Endothelial cell of coronary artery (primary cell): ENCODE results near the gene TAPBP. TPM values are rescaled to one million over a fixed set of nuclear protein-coding genes. Genes with fewer than 3 reads are reported as not detected.

Source experiments
- total RNA-seq: library from RNA; depleted of rRNA; stranded (reverse); fragments of >200 nt; gene quantifications from 2 replicates; pipeline ENCODE4 v1.2.3, GENCODE V29; 2014

The TAPBP gene
- total RNA-seq, result 33.2 and 55.3 TPM in 2 replicates

GRCh38 chr6:33313709-33314514 is at the start of gene TAPBP:
TSS of gene TAPBP (minus strand) at chr6:33314078. CDS start at chr6:33314041, 37 bp downstream.

GRCh38 chr6:33317669-33318425 is 4.0 kb upstream of the TAPBP start, which contains the start of gene ZBTB22:
TSS of gene ZBTB22 (minus strand) at chr6:33317744. CDS start at chr6:33316916, 828 bp downstream.

GRCh38 chr6:33298773-33299236 is 15.1 kb downstream of the TAPBP start, which contains the start of gene RGL2:
TSS of gene RGL2 (minus strand) at chr6:33298942. CDS start at chr6:33298610, 332 bp downstream.

GRCh38 chr6:33288921-33289783 is 24.7 kb downstream of the TAPBP start, which contains the start of the genes PFDN6 and WDR46:
TSS of gene PFDN6 (plus strand) at chr6:33289601. CDS start at chr6:33289857, 256 bp downstream.
TSS of gene WDR46 (minus strand) at chr6:33289239. CDS start at chr6:33289170, 69 bp downstream.

GRCh38 chr6:33276864-33277662 is 36.8 kb downstream of the TAPBP start, which contains the start of gene B3GALT4:
TSS of gene B3GALT4 (plus strand) at chr6:33277123. CDS start at chr6:33277420, 297 bp downstream.

GRCh38 chr6:33271468-33272274 is 42.2 kb downstream of the TAPBP start, which contains the start of the genes RPS18 and VPS52:
TSS of gene RPS18 (plus strand) at chr6:33272075. CDS start at chr6:33272120, 45 bp downstream.
TSS of gene VPS52 (minus strand) at chr6:33271876. CDS start at chr6:33271675, 201 bp downstream.

Other genes with a start within 250 kb of the TAPBP start
- gene HLA-DPA1, start 240.4 kb downstream of the TAPBP start, total RNA-seq, result 1.9 and 3.5 TPM in 2 replicates
- gene HLA-DPB1, start 238.1 kb downstream of the TAPBP start, total RNA-seq, result 6.3 and 9.2 TPM in 2 replicates
- 0.09 and 0.19 TPM in 2 replicates for gene COL11A2, start 121.6 kb downstream of the TAPBP start, total RNA-seq
- 18.3 and 20.6 TPM in 2 replicates for gene RXRB, start 113.4 kb downstream of the TAPBP start, total RNA-seq
- gene SLC39A7, start 113.2 kb downstream of the TAPBP start, total RNA-seq, result 108 and 126 TPM in 2 replicates
- gene HSD17B8, start 109.4 kb downstream of the TAPBP start, total RNA-seq, result 3.6 and 4.7 TPM in 2 replicates
- gene RING1, start 105.6 kb downstream of the TAPBP start, total RNA-seq, result 17.6 and 23.9 TPM in 2 replicates
- gene VPS52, start 42.2 kb downstream of the TAPBP start, total RNA-seq, result 30.0 and 35.5 TPM in 2 replicates
- gene RPS18, start 42.0 kb downstream of the TAPBP start, total RNA-seq, result 6,632 and 6,752 TPM in 2 replicates
- gene B3GALT4, start 37.0 kb downstream of the TAPBP start, total RNA-seq, result 2.1 and 3.3 TPM in 2 replicates
- gene WDR46, start 24.8 kb downstream of the TAPBP start, total RNA-seq, result 89.8 and 104 TPM in 2 replicates
- 47.1 and 52.0 TPM in 2 replicates for gene PFDN6, start 24.5 kb downstream of the TAPBP start, total RNA-seq
- gene RGL2, start 15.1 kb downstream of the TAPBP start, total RNA-seq, result 34.2 and 41.3 TPM in 2 replicates
- 11.2 and 18.4 TPM in 2 replicates for gene ZBTB22, start 3.7 kb upstream of the TAPBP start, total RNA-seq
- gene DAXX, start 8.9 kb upstream of the TAPBP start, total RNA-seq, result 54.9 and 68.0 TPM in 2 replicates
- 8.0 and 25.3 TPM in 2 replicates for gene KIFC1, start 77.7 kb upstream of the TAPBP start, total RNA-seq
- gene PHF1, start 96.9 kb upstream of the TAPBP start, total RNA-seq, result 7.6 and 12.4 TPM in 2 replicates
- 46.1 and 59.4 TPM in 2 replicates for gene CUTA, start 104.0 kb upstream of the TAPBP start, total RNA-seq
- gene SYNGAP1, start 106.0 kb upstream of the TAPBP start, total RNA-seq, result 1.6 and 2.2 TPM in 2 replicates
- 5.5 and 5.9 TPM in 2 replicates for gene ZBTB9, start 140.5 kb upstream of the TAPBP start, total RNA-seq